ENCODE measurements around the gene MOB2.
"Not testable (repeated sequence)": the region's sequence is repeated elsewhere in the genome, so short reads cannot be mapped to it uniquely, and the experiment has no call there.

The MOB2 gene

DNA sequence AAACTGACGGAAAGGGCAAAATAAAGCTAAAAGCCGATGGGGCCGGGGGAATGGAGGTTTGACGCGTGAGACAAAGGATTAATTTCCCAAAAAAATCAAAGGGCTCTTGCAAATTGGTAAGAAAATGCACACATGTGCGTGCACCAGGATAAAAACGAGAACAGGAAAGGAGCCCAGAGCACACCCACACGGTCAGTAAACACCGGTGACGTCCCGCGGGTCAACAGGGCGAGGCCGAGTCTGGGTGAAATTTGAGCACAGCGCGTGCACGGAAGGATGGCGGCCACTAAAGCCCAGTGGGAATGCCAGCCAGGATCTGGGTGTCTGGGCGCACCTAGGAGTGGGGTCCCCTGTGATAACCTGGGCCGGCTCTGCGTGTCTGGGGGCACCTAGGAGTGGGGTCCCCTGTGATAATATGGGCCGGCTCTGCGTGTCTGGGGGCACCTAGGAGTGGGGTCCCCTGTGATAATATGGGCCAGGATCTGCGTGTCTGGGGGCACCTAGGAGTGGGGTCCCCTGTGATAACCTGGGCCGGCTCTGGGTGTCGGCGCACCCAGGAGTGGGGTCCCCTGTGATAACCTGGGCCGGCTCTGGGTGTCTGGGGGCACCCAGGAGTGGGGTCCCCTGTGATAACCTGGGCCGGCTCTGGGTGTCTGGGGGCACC is 52.5 kb downstream of the MOB2 start:
- TF ChIP-seq, protein P1, sequence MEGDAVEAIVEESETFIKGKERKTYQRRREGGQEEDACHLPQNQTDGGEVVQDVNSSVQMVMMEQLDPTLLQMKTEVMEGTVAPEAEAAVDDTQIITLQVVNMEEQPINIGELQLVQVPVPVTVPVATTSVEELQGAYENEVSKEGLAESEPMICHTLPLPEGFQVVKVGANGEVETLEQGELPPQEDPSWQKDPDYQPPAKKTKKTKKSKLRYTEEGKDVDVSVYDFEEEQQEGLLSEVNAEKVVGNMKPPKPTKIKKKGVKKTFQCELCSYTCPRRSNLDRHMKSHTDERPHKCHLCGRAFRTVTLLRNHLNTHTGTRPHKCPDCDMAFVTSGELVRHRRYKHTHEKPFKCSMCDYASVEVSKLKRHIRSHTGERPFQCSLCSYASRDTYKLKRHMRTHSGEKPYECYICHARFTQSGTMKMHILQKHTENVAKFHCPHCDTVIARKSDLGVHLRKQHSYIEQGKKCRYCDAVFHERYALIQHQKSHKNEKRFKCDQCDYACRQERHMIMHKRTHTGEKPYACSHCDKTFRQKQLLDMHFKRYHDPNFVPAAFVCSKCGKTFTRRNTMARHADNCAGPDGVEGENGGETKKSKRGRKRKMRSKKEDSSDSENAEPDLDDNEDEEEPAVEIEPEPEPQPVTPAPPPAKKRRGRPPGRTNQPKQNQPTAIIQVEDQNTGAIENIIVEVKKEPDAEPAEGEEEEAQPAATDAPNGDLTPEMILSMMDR (IDR thresholded peaks at IDR 0.05; ENCODE audit: insufficient read depth, missing control alignments) = no peak
- FAIRE-seq (no peak), DNase-seq (ENCODE audit: insufficient read length, low spot score) (no peak)

DNA sequence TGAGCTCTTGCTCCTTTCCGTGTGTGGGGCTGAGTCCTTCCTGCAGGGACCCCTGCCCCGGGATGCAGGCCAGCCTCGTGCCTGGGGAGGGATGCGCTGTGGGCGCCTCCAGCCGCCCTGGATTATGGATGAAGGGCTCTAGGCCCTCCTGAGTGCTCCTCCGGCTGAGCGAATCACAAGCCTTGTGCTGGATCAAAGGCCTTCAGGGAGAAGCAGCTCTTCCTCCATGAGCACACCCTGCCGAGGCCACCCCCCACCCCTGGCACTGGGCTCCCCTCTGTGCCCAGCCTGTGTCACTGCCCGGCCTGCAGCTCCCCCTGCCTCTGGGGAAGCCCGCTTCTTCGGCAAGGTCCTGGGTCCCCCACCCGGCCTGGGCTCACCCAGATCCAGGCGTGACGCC is 53.0 kb downstream of the MOB2 start:
- FAIRE-seq (no peak), DNase-seq (ENCODE audit: insufficient read length, low spot score) (no peak)
- TF ChIP-seq, protein P1 (IDR thresholded peaks at IDR 0.05; ENCODE audit: insufficient read depth, missing control alignments) = no peak

DNA sequence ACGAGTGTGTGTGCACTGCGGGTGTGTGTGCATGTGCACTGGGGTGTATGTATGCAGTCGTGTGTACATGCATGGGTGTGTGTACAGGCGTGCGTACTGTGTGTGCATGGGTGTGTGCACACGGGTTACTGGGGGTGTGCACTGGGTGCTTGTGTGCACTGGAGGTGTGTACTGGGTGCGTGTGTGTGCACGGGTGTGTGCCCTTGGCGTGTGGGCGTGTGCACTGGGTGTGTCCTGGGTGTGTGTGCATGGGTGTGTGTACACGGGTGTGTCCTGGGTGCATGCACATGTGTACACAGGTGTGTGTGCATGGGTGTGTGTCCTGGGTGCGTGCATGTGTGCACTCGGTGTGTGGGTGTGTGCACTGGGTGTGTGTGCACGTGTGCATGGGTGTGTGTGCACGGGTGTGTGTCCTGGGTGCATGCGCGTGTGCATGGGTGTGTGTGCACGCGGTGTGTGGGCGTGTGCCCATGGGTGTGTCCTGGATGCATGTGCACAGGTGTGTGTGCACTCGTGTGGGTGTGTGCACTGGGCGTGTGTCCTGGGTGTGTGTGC is 57.7 kb downstream of the MOB2 start:
- TF ChIP-seq, protein P1 (IDR thresholded peaks at IDR 0.05; ENCODE audit: insufficient read depth, missing control alignments) = no peak
- no peak for FAIRE-seq
- no peak for DNase-seq (ENCODE audit: insufficient read length, low spot score)

DNA sequence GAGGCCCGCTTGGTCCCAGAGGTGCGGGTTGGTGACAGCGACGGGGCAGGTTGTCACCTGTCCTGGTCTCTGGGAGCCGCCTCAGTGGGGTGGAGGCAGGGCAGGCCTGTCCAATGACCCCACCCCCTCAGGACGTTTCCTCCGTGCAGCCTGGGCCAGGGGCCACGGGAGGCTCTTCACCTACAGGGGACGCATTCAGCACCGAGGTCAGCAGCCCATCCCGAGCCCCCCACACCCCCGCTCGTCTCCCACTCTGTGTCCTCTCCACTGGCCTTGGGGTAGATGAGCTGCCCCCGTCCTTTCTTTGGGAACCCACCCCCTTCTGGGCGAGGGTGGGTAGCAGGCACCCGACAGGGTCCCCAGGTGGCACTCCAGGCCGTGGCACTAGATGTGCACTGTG is 61.1 kb downstream of the MOB2 start:
- TF ChIP-seq, protein P1 (IDR thresholded peaks at IDR 0.05; ENCODE audit: insufficient read depth, missing control alignments) = no peak
- no peak for FAIRE-seq

DNA sequence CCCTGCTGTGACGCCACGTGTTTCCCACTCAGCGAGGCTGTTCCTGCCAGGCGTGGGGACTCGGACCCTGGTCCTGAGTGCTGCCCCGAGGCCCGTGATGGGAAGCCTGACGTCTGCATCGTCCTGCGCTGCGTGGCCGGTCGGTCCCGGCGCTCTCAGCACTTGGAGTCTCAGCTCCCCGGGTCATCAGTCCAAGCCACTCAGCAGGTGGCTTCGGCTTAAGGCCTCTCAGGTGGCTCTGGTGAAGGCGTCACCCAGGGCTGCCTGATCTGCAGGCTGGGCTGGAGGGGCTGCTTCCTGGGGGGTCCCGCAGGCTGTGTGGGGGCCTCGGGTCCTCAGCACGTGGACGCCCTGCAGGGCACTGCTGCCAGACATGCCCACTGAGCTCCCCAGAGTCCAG is 61.6 kb downstream of the MOB2 start:
- no peak for FAIRE-seq
- TF ChIP-seq, protein P1 (IDR thresholded peaks at IDR 0.05; ENCODE audit: insufficient read depth, missing control alignments) = no peak
- DNase-seq (ENCODE audit: insufficient read length, low spot score) = no peak

More for the DNA sequence above, 61.1 kb downstream of the MOB2 start:
- no peak for DNase-seq (ENCODE audit: insufficient read length, low spot score)

DNA sequence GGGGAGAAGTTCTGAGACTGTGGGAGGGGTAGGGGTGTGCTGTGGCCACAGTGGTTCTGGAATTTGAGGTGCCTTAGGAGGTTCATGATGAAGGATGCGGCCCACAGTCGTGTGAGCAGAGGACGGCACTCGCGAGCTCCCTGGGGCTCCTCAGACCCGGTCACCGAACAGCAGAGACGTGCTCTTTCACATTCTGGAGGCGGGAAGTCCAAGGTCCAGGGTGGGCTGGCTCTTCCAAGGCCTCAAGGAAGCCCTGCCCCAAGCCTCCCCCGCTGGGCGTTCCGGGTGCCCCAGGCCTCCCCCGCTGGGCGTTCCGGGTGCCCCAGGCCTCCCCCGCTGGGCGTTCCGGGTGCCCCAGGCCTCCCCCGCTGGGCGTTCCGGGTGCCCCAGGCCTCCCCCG is 63.2 kb downstream of the MOB2 start:
- FAIRE-seq = not testable (repeated sequence)

DNA sequence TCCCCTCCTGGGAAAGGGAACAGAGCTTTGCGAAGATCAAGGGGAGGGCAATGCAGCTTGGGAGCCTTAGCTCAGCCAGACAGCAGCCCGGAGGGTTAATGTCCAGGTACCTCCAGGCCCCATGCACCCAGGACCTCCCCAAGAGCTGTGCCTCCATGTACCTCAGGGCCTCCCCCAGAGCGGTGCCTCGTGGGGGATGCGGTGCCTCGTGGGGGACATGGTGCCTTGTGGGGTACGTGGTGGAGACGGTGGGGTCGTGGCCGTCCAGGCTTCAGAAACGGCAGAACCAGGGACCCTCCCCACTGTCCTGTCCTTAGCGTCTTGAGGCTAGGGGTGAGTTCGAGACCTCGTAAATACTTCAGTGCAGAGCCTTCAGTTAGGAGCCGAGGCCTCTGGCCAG is 63.6 kb downstream of the MOB2 start:
- FAIRE-seq (no peak), DNase-seq (ENCODE audit: insufficient read length, low spot score) (no peak)
- TF ChIP-seq, protein P1 (IDR thresholded peaks at IDR 0.05; ENCODE audit: insufficient read depth, missing control alignments) = no peak

More for the DNA sequence above, 63.2 kb downstream of the MOB2 start:
- DNase-seq (ENCODE audit: insufficient read length, low spot score) = not testable (repeated sequence)
